Endothelial cell (in vitro differentiated cells): Measurements from ENCODE around the gene PLCG2. TPM values are rescaled to one million over a fixed set of nuclear protein-coding genes. Genes with fewer than 3 reads are reported as not detected.

ENCODE experiments used
- DNase-seq: peaks from one replicate; pipeline ENCODE4 v3.0.0; 2021; ENCODE audit warnings: low spot score
- H3K27ac Mint-ChIP-seq: one replicate; pipeline ENCODE4 v1.8.0; 2021; ENCODE audit warnings: mixed read lengths, inconsistent platforms; ENCODE audit not compliant: unreplicated experiment
- H3K27me3 Mint-ChIP-seq: one replicate; pipeline ENCODE4 v1.8.0; 2021; ENCODE audit warnings: mild to moderate bottlenecking, moderate library complexity, mixed read lengths, inconsistent platforms; ENCODE audit not compliant: unreplicated experiment
- H3K36me3 Mint-ChIP-seq: one replicate; pipeline ENCODE4 v1.8.0; 2021; ENCODE audit warnings: mild to moderate bottlenecking, low read depth, mixed read lengths, inconsistent platforms; ENCODE audit not compliant: unreplicated experiment
- H3K4me1 Mint-ChIP-seq: one replicate; pipeline ENCODE4 v1.8.0; 2021; ENCODE audit warnings: mild to moderate bottlenecking, mixed read lengths, inconsistent platforms; ENCODE audit not compliant: unreplicated experiment
- H3K4me3 Mint-ChIP-seq: one replicate; pipeline ENCODE4 v1.8.0; 2021; ENCODE audit warnings: mild to moderate bottlenecking, mixed read lengths, inconsistent platforms; ENCODE audit not compliant: unreplicated experiment
- H3K9me3 Mint-ChIP-seq: one replicate; pipeline ENCODE4 v1.8.0; 2021; ENCODE audit warnings: mixed read lengths, inconsistent platforms; ENCODE audit not compliant: unreplicated experiment
- CTCF ChIP-seq: fragments of 200-600 bp; sonication (generic); IDR thresholded peaks from one replicate; pipeline ENCODE4 v1.5.0; 2021; ENCODE audit warnings: antibody characterized with exemption; ENCODE audit not compliant: unreplicated experiment
- total RNA-seq: library from RNA; stranded (reverse); fragmentation: NEBNext Ultra II Directional; extraction: Animal tissue kit (Norgen Biotek cat#: 25700); gene quantifications from one replicate; pipeline ENCODE4 v1.2.1, GENCODE V29; 2021; ENCODE audit not compliant: unreplicated experiment

The PLCG2 gene
- total RNA-seq, 1 donor from 2014 or later = 103 TPM

- Mint-ChIP-seq H3K9me3 (no peaks in the 10 kb centered on the region), H3K4me1 (no peaks in the 10 kb centered on the region), H3K27ac (no peak overlapping the region), H3K27me3 (no peaks in the 10 kb centered on the region), H3K4me3 (no peak overlapping the region), H3K36me3 (peaks cover 10% of the 10 kb centered on the region)
- no peak for TF ChIP-seq CTCF
- no peak for DNase-seq
These were observed 163.0 kb downstream of the PLCG2 start for GRCh38 chr16:81942007-81942601.

GRCh38 chr16:81945665-81946064, 166.6 kb downstream of the PLCG2 start:
- no peaks in the 10 kb centered on the region for H3K9me3 Mint-ChIP-seq
- H3K36me3 Mint-ChIP-seq = peaks cover 13% of the 10 kb centered on the region
- TF ChIP-seq CTCF = no peak
- H3K4me3 Mint-ChIP-seq = no peak overlapping the region
- H3K27me3 Mint-ChIP-seq = no peaks in the 10 kb centered on the region
- no peak overlapping the region for H3K27ac Mint-ChIP-seq
- H3K4me1 Mint-ChIP-seq = no peaks in the 10 kb centered on the region
- DNase-seq = no peak

GRCh38 chr16:81946206-81946605, 167.1 kb downstream of the PLCG2 start:
- Mint-ChIP-seq H3K27ac (no peak overlapping the region), H3K4me3 (no peak overlapping the region), H3K4me1 (no peaks in the 10 kb centered on the region), H3K27me3 (no peaks in the 10 kb centered on the region), H3K36me3 (peaks cover 13% of the 10 kb centered on the region), H3K9me3 (no peaks in the 10 kb centered on the region)
- no peak for TF ChIP-seq CTCF
- DNase-seq = no peak

GRCh38 chr16:81951564-81951963, 172.5 kb downstream of the PLCG2 start:
- no peak for DNase-seq
- no peaks in the 10 kb centered on the region for H3K4me1 Mint-ChIP-seq
- H3K27ac Mint-ChIP-seq = no peak overlapping the region
- no peak for TF ChIP-seq CTCF
- H3K27me3 Mint-ChIP-seq = no peaks in the 10 kb centered on the region
- H3K9me3 Mint-ChIP-seq = no peaks in the 10 kb centered on the region
- peaks cover 16% of the 10 kb centered on the region for H3K36me3 Mint-ChIP-seq
- H3K4me3 Mint-ChIP-seq = no peak overlapping the region

GRCh38 chr16:81956213-81956948, 177.3 kb downstream of the PLCG2 start:
- DNase-seq = no peak
- Mint-ChIP-seq H3K36me3 (peaks cover 15% of the 10 kb centered on the region), H3K27me3 (peaks cover 1% of the 10 kb centered on the region), H3K4me3 (no peak overlapping the region), H3K9me3 (no peaks in the 10 kb centered on the region), H3K27ac (no peak overlapping the region), H3K4me1 (no peaks in the 10 kb centered on the region)
- no peak for TF ChIP-seq CTCF
